C4-2B (cell line): ENCODE data around the gene TMC4.

Source experiments
- H3K27ac ChIP-seq: fragments of 450-650 bp; 2 replicates; pipeline ENCODE4 v1.5.1; 2017
- ZFX ChIP-seq: fragments of 450-650 bp; IDR thresholded peaks from 2 replicates; pipeline ENCODE4 v1.6.1; 2017
- TF ChIP-seq, protein P1 (sequence below): fragments of 450-650 bp; conservative IDR thresholded peaks from 2 replicates; pipeline ENCODE4 v1.5.1; 2017; ENCODE audit warnings: mild to moderate bottlenecking

TMC4 gene

DNA sequence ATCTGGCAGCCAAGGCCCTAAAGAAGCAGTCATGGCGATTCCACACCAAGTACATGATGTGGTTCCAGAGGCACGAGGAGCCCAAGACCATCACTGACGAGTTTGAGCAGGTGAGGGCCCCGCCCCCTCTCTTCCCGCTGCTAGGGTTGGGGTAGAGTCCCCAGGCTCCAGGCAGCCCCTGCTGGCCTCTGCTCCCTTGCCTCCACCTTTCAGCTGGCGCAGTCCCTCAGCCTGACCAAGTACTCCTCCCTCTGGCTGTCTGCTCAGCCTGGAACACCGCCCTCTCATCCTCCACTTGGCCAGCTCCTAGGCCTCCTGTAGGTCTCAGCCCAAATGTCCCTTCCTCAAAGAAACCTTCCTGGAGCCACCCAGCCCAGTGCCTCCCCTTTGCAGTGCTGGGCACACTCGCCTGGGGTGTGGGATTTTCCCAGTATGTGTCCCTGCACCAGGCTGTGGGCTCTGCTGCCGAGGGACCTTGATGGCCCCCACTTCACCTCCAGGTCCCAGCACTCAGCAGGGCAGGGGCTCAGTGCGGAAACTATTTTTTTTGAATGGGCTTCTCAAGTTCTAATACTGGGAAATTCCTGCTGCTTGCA, 19.1 kb downstream of the TMC4 start:
- no peak overlapping the region for H3K27ac ChIP-seq
- TF ChIP-seq, protein P1, sequence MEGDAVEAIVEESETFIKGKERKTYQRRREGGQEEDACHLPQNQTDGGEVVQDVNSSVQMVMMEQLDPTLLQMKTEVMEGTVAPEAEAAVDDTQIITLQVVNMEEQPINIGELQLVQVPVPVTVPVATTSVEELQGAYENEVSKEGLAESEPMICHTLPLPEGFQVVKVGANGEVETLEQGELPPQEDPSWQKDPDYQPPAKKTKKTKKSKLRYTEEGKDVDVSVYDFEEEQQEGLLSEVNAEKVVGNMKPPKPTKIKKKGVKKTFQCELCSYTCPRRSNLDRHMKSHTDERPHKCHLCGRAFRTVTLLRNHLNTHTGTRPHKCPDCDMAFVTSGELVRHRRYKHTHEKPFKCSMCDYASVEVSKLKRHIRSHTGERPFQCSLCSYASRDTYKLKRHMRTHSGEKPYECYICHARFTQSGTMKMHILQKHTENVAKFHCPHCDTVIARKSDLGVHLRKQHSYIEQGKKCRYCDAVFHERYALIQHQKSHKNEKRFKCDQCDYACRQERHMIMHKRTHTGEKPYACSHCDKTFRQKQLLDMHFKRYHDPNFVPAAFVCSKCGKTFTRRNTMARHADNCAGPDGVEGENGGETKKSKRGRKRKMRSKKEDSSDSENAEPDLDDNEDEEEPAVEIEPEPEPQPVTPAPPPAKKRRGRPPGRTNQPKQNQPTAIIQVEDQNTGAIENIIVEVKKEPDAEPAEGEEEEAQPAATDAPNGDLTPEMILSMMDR = no peak
- TF ChIP-seq ZFX = no peak

DNA sequence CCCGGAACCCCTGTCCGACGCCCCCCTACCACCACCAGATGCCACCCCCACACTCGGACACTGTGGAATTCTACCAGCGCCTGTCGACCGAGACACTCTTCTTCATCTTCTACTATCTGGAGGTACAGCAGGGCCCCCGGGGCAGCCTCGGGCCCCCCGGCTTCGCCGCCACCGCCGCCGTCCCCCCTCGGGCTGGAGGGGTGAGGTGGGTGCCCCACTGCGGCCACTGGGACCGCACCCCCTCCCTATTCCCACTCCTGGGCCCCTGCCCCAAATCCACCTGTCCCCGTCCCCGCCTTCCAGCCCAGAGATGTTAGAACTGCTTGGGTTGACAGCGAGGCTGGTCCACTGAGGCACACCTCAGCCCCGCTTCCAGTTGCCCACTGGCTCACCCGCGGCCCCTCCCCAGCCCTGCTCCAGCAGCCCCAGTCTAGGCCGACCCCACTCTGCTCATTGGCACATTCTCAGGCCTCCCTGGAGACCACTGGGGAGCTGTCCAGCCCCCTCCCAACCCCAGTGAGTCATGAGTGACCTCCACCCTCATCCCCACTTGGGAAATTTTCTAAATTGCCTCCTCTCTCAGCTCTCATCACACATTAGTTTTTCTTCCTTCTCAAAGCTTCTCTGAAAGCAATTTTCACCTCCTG, 20.0 kb downstream of the TMC4 start:
- no peak overlapping the region for H3K27ac ChIP-seq
- TF ChIP-seq, protein P1 = no peak
- TF ChIP-seq ZFX = no peak

DNA sequence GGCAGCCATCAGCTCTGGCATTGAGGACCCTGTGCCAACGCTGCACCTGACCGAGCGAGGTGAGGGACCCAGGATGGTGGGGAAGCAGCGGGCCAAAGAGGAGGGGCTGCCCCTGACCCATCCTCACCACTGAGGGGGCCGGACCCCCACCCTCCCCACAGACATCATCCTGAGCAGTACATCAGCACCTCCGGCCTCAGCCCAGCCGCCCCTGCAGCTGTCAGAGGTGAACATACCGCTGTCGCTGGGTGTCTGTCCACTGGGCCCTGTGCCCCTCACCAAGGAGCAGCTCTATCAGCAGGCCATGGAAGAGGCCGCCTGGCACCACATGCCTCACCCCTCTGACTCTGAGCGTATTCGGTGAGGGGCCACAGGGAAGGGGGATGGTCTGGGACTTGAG, 20.7 kb downstream of the TMC4 start:
- TF ChIP-seq, protein P1 = no peak
- no peak for TF ChIP-seq ZFX
- H3K27ac ChIP-seq = no peak overlapping the region

DNA sequence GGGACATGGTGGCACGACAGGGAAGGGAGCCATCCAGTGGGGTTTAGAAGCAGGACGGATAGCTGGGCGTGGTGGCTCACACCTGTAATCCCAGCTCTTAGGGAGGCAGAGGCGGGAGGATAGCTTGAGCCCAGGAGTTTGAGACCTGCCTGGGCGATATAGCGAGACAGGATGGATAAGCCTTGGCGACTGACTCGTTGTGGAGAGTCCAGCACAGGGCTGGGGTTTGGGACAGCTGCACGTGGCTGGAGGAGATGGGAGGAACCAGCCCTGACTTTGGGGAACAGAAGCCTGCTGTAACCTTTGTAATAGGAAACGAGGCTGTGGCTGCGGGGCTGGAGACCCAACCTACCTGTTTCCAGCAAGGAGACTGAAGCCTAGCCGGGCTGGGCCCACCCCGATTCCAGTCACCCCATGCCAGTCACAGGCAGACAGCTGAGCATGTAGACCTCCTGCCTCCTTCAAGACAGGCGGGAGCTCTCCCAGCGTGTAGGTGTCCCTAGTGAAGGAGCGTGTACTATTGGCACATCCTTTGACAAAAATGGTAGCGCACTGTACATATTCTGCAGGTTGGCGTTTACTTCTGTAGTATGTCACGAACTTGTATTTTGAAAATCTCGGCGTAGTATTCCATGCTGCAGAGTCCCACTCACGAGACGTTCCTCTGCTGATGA, 21.5 kb downstream of the TMC4 start:
- TF ChIP-seq, protein P1 = no peak
- no peak for TF ChIP-seq ZFX
- H3K27ac ChIP-seq = no peak overlapping the region

DNA sequence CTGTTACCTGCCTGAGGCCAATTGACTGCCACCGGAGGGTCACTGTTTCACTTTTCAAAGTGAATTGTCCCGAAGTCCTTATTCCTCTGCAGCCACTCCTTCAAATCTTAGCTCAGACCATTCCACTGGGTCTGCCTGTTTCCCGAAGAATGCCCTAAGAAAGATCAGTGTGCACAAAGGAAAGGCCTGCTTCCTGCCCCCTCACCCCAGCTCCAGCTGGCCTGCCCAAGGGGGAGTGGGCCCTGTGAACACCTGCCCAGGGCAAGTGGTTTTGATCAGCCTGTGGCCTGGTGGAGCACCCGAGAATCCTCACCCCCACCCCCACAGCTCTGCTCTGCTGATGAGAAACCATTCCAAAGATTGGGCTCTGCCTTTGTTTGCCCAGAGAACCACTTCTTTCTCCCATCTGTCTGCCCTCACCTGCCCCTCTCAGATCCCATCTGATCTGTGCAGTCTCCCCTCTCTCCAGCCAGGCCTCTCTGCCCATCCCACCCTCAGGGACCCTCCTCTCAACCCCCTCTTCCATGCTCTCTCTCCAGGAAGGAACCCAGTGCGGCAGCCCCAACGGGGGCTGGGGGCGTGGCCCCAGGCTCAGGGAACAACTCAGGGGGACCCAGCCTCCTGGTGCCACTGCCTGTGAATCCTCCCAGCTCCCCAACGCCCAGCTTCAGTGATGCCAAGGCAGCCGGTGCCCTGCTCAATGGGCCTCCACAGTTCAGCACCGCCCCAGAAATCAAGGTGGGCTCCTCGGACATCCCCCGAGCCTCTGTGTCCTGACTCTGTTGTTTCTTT, 23.7 kb downstream of the TMC4 start:
- no peak overlapping the region for H3K27ac ChIP-seq
- TF ChIP-seq, protein P1 = no peak
- TF ChIP-seq ZFX = no peak

DNA sequence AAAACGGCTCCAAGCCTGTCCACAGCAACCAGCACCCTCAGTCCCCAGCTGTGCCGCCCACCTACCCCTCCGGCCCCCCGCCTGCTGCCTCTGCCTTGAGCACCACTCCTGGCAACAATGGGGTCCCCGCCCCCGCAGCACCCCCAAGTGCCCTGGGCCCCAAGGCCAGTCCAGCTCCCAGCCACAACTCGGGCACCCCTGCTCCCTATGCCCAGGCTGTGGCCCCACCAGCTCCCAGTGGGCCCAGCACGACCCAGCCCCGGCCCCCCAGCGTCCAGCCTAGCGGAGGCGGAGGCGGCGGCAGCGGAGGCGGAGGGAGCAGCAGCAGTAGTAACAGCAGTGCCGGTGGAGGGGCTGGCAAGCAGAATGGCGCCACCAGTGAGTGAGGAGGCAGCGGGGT, 24.8 kb downstream of the TMC4 start:
- no peak overlapping the region for H3K27ac ChIP-seq
- no peak for TF ChIP-seq ZFX
- TF ChIP-seq, protein P1 = no peak
